ENCODE data around the gene ZNF718. TPM values are rescaled to one million over a fixed set of nuclear protein-coding genes. Genes with fewer than 3 reads are reported as not detected.

ZNF718 gene
- total and polyA plus RNA-seq, 2 of the 8 experiments (the other 6 are each of a cell fraction or from before 2014, with no cell fraction given): 3.3 to 19.5 TPM

GRCh38 chr4:200936-201335 lies 76.6 kb downstream of the ZNF718 start:
- Histone ChIP-seq H3K36me3 (ENCODE audit: control insufficient read depth in 2 of 4, insufficient read depth in 4 of 4, low read length in 3 of 4) (peaks cover 0 to 29% (median 3%) of the 10 kb centered on the region in 4 experiments; a peak in 3 of 8 replicates), H2AFZ (ENCODE audit: low read length) (no peak overlapping the region), H2AK5ac (ENCODE audit: low read depth, low read length) (no peak overlapping the region), H3K27ac (ENCODE audit: low read depth, low read length) (no peak overlapping the region), H3K56ac (replicated peaks; ENCODE audit: insufficient read length, low read depth, low read length) (no peak overlapping the region), H4K20me1 (replicated peaks in 1 of 2; ENCODE audit: control insufficient read depth in 1 of 2, insufficient read depth in 2 of 2, low read length in 2 of 2) (peaks cover 0 to under 1% of the 10 kb centered on the region in 2 experiments), H3K23ac (ENCODE audit: insufficient read length) (no peak overlapping the region), H4K5ac (ENCODE audit: insufficient read length, low read depth, low read length) (no peak overlapping the region), H3K4me3 (ENCODE audit: extremely low read depth in 1 of 4, insufficient read depth in 2 of 4, low read depth in 3 of 4, low read length in 4 of 4) (no peak overlapping the region), H3K4ac (replicated peaks; ENCODE audit: insufficient read length, low read depth, low read length) (no peak overlapping the region), H2BK5ac (ENCODE audit: low read depth, low read length) (no peak overlapping the region), H3K79me2 (ENCODE audit: control insufficient read depth in 1 of 2, insufficient read depth in 2 of 2, low read length in 2 of 2) (no peaks in the 10 kb centered on the region), H3K9me3 (ENCODE audit: insufficient read depth in 2 of 2, low read depth in 1 of 2, low read length in 1 of 2) (peaks cover 42 to 56% of the 10 kb centered on the region in 2 experiments), H2BK12ac (ENCODE audit: low read depth, low read length) (no peak overlapping the region), H3K4me2 (ENCODE audit: insufficient read depth in 1 of 2, low read depth in 2 of 2, low read length in 2 of 2) (no peak overlapping the region), H3K9ac (replicated peaks in 1 of 4; ENCODE audit: extremely low read depth in 1 of 4, low read depth in 3 of 4, low read length in 3 of 4) (no peak overlapping the region), H4K8ac (ENCODE audit: extremely low read depth, insufficient read depth, low read length) (no peak overlapping the region), H3K79me1 (ENCODE audit: low read depth, low read length) (no peaks in the 10 kb centered on the region), H3K23me2 (ENCODE audit: low read depth, low read length) (peaks cover under 1% of the 10 kb centered on the region; the same call in 1 of the 2 replicates), H3K4me1 (replicated peaks in 1 of 4; ENCODE audit: control insufficient read depth in 3 of 4, insufficient read depth in 4 of 4, low read length in 3 of 4) (no peaks in the 10 kb centered on the region), H3K18ac (ENCODE audit: extremely low read depth, low read length) (no peak overlapping the region), H2BK15ac (ENCODE audit: low read length) (no peak overlapping the region), H4K91ac (replicated peaks; ENCODE audit: insufficient read length, low read length) (no peak overlapping the region), H2BK120ac (replicated peaks; ENCODE audit: low read depth, low read length) (no peak overlapping the region), H3K27me3 (replicated peaks in 1 of 4; ENCODE audit: control insufficient read depth in 3 of 4, extremely low read depth in 1 of 4, insufficient read depth in 3 of 4, low read length in 3 of 4) (no peaks in the 10 kb centered on the region), H3K14ac (ENCODE audit: insufficient read length) (no peak overlapping the region), H2BK20ac (ENCODE audit: low read length) (no peak overlapping the region)
- FAIRE-seq: no peak
- WGBS, 2 experiments (ENCODE audit: extremely low coverage in 1 of 2, insufficient coverage in 1 of 2, insufficient read length in 1 of 2, insufficient replicate concordance in 2 of 2, low coverage in 1 of 2, low lambda C conversion rate in 2 of 2, missing lambda C conversion rate in 1 of 2): 89% methylated on average over 3 of the region's 3 CpGs; no CpG with 5 or more reads in 1 of the 2 experiments
- TF ChIP-seq RNF2 (IDR thresholded peaks at IDR 0.05; ENCODE audit: borderline replicate concordance, low read depth, low read length, missing control alignments, poor library complexity, severe bottlenecking) (no peak), MAFK (IDR thresholded peaks at IDR 0.05; ENCODE audit: low read depth, low read length) (no peak), SIN3A (conservative IDR thresholded peaks at IDR 0.05 in 1 of 2, IDR thresholded peaks at IDR 0.05 in 1 of 2; ENCODE audit: low read depth in 1 of 2, low read length in 2 of 2) (no peak), JUN (IDR thresholded peaks at IDR 0.05; ENCODE audit: low read depth, low read length) (no peak), RXRA (IDR thresholded peaks at IDR 0.05; ENCODE audit: insufficient read depth, low read depth, low read length) (no peak), TAF1 (IDR thresholded peaks at IDR 0.05; ENCODE audit: low read depth, low read length) (no peak)
- ChIA-PET CTCF (ENCODE audit: partially characterized antibody) (interaction anchor here (0.9 to 1.3 kb wide), 2 partner anchors 9 to 10 kb away, joined by 3 read pairs; no protein-coding TSS in a partner anchor), POLR2A (ENCODE audit: partially characterized antibody) (interaction anchor here (1.5 kb wide), 1 partner anchor 9 kb away, joined by 5 read pairs; no protein-coding TSS in a partner anchor)
- no peak for DNase-seq (ENCODE audit: low read depth in 1 of 2, low spot score in 2 of 2)
